ENCODE measurements around the gene DNAJB4.
A peak's percentile ranks its signal among the peaks of the same experiment; 100 is the strongest.
"Not testable (repeated sequence)": the region's sequence is repeated elsewhere in the genome, so short reads cannot be mapped to it uniquely, and the experiment has no call there.

Gene DNAJB4

DNA sequence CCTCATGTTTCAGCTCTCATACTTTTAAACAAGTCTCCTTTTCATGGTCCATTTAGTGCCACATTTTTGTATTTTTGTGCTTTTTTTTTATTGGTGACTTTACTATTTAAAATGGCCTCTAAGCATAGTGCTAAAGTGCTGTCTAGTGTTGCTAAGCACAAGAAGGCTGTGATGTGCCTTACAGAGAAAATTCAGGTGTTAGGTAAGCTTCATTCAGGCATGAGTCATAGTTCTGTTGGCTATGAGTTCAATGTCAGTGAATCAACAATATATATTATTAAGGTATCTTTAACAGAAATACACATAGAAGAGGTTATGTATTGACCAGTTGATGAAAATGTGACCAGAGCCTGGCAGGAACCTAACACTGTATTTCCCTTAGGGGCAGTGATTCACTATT, 13.1 kb upstream of the DNAJB4 start:
- no peak for DNase-seq

DNA sequence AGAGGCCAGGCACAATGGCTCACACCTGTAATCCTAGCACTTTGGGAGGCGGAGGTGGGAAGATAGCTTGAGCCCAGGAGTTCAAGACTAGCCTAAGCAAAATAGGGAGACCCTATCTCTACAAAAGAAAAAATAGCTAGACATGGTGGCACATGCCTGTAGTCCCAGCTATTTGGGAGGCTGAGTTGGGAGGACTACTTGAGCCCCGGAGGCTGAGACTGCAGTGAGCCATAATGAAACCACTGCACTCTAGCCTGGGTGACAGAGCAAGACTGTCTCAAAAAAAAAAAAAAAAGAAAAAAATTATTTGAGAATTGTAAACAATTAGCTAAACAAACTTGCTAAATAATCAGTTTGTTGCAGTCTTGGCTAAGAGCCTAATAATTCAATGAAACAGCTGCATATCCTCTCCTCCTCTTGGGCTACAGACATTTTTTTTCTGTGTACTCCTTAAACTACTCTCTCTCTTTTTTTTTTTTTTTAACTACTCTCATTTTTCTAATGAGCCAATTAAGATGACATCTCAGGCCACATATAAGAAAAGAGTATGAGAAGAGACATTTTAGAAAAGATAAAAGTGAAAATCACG, 10.5 kb upstream of the DNAJB4 start:
- DNase-seq: no peak

DNA sequence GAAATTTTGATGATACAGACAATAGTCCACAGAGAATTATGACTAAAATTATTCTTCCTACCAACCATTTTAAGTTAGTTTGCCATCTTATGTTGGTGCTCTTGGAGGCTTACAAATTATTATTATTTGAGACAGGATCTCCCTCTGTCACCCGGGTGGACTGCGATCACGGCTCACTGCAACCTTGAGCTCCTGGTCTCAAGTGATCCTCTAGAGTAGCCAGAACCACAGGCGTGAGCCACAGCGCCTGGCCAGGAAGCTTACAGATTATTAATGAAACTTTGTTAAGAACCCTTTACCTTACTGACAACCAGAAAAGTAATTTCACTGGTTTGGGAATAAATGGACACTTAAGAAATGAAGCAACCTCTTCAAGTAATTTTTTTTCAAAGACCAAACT, 8.0 kb upstream of the DNAJB4 start:
- no peak for DNase-seq

DNA sequence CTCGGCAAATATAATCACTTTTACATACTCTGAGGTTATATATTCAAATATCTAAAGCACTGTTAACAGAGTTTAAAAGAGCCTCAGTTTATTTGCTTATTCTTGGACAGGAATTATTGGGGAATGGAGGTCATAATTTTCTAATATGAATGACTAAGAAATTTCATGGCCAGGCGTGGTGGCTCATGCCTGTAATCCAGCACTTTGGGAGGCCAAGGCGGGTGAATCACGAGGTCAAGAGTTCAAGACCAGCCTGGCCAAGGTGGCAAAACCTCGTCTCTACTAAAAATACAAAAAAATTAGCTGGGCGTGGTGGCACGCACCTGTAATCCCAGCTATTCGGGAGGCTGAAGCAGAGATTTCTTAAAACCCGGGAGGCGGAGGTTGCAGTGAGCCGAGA, 4.2 kb upstream of the DNAJB4 start:
- not testable (repeated sequence) for DNase-seq

DNA sequence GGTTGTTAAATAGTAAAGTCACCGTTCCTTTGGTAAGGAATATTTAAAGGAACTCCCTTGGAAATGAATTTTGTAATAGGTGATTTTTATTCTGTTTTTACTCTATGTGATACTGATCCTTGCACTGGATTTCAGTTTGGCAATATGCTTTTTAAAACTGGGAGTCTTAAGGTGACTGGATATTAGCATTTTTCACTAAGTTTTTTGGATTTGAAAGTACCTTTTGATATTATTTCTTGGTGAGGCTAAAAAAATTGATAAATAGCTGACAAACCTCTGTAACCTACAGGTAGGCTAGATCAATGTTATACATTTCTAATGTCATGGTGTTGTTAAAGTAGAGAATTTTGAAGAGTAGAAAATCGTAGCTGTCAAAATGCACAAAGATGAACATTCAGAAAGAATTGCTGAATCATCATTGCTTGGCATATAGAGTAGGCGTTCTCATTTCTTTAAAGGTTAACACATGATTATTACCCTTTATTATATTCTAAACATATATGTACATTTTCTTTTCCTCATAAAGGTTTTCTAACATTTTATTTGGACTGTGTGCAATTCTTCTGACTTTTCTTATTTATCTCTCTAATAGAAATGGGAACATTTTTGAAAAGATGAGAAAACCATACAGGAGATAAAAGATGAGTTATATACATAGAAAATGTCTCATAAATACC, 1.5 kb upstream of the DNAJB4 start:
- no peak for DNase-seq

DNA sequence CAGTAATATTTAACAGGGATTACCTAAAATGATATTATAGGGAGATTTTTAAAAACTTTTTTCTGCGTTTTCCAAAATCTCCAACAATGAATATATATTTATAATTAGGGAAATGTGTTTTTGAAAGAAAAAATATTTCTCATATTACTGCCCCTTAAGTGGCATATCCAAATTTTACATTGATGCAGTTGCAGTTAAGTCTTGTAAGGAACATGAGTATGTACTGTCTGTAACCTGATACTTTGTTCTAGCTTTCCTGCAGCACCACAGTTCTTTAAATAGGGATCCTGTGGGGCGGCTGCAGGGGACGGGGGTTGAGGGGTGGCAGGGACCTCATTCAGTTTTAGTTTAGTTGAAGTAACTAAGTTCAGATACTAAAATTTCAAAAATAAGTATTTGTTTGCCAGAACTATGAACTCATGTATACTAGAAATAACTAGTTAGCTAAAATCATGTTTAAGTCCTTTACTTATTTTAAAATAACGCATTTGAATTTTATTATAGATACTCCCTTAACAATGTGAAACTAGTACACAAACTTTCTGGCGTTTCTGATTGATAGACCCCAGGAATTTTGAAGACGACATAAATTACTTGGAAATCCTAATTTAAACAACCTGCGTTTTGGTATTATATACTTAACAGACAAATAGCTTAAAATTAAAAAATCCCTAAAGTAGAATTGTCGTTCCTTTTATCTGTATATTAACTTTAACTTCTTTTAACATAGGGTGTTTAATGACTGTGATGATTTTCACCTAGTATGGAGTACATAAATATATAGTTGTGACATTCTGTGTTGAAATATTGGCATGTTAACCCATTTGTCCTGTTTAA, 639 bp upstream of the DNAJB4 start:
- peak; percentile 9 for DNase-seq

DNA sequence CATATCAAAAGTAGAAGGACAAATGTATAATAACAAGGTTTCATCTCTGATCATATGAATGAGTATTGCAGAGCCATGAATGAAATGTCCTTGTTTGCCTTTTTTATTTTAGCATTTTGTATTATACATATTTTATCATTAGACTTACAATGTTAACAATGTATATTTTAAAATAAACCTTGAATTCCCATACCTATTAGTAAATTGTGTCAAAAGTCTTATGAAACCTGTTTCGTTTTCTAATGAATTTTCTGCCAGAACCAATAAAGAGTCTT, 646 bp downstream of the DNAJB4 start:
- no peak for DNase-seq

DNA sequence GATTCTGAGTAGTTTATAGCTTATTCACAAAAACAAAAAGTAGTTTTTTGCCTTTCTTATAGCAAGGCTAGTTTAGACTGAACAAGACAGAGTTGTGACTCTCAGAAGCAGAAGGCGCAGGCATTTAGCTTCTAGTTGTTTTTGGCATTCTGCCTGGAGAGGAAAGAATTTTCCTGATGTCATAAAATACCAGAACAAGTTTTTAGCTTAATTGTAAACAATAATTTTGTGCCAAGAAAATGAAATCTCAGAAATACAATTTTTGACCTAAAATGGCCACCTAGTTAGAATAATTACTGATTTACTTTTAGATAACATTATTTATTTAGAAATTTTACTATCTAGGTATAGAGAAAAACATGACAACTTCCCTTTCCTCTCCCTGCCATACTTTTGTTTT, 1.0 kb downstream of the DNAJB4 start:
- DNase-seq: no peak

DNA sequence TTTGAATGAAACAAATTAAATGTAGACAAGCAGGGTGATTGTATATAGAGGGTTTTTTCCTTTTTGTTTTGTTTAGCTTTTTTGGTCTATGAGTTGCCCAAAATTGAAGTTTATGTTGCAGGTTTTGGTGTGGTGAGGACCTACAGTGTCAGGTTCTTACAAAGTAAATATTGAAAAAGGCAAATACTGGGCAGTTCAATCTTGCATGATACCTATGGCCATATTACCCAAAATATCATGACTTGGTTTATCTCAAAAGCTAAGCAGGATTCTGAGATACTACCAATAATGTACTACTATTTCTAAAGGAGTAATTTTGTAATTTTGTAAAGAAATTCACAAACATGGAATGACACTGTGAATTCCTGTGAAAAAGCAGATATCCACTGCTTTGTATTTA, 1.8 kb downstream of the DNAJB4 start:
- DNase-seq: no peak

DNA sequence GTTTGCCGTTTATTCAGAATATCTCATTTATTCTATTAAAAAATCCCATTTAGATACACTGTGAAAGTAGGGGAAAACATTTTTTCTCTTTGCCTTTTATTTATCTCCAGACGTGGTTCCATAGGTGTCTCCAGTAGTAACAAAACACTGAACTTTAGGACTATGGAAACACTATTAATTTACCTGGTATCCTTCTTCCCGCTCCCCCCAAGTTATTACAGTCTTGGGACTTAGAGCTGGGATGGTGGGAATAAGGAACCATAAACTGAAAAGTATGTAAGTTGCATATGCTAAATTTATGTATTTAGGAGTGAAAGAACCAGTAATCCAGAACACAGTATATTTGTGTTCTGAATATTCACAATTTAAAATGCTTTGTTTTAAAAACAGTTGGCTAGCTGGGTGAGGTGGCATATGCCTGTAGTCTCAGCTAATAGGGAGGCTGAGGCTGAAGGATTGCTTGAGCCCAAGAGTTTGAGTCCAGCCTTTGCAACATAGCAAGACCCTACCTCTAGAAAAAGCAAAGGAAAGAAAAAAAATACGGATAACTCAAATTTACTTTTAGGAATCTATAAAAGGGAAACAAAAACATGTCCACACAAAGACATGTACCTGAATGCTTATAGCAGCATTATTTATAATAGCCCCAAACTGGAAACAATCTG, 3.1 kb downstream of the DNAJB4 start:
- DNase-seq: no peak

DNA sequence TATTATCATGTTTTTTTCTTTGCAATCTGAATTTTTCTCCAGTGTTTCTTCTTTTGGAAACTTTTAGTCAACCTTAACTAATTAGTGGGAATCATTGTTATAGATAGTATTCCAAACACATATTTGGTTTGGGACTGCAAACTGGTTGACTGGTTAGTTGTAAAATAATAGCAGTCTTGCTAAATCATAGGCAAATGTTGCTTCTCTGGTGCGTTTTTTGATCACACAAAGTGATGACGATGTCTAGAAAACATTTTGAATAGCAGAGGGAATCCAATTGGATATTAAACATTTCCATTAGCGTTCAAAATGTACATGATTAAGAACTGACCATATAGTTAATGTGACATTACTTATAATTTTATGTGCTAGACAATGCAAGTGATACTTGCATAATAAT, 4.5 kb downstream of the DNAJB4 start:
- no peak for DNase-seq

DNA sequence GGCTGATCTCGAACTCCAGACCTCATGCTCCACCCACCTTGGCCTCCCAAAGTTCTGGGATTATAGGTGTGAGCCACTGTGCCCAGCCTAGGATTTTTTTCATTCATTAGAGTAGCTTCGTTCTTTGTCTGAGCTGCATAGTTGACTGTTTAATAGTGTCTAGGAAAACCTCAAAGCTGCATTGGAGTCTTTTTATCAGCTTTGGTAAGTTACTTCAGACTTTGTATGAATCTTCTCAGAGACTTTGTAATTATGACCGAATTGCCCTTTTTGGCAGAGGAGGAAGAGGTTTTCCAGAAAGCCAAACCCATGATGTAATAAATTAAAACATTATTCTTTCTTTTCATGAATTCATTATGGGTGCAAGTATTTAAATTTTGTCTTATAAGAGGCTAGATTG, 5.1 kb downstream of the DNAJB4 start:
- DNase-seq: no peak

DNA sequence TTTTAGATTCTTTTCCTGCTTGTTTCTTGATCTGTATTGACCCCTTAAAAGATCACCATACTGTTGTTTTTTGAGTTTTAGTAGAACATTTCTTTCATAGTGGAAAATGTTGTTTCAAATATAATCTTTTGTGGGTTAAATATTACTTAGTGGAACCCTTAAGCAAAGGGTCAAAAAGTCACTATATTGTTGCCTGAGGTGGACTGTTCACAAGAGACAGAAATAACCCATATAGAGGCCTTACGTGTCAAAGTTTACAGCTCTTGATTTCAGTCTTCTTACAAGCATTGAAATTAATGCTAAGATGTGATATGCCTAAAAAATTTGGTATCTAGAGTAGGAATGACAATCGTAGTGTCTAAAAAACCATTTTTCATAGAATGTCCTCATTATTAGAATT, 6.3 kb downstream of the DNAJB4 start:
- no peak for DNase-seq

DNA sequence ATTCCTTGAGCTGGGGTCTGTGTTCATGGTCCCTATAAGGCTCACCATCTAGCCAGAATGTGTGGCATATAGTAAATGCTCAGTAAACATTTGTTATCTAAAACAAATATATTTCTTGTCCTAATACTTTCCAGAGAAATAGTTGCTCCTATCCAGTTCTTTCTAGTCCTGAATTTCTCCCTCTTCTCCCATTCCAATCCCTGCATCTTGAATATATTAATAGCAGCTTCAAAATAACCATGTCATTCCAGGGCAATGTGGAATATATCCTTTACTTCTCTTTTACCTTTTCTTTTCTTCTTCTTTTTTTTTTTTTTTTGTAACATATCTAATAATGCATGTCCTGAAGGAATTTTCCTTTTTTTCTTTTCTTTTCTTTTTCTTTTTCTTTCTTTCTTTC, 10.4 kb downstream of the DNAJB4 start:
- no peak for DNase-seq

DNA sequence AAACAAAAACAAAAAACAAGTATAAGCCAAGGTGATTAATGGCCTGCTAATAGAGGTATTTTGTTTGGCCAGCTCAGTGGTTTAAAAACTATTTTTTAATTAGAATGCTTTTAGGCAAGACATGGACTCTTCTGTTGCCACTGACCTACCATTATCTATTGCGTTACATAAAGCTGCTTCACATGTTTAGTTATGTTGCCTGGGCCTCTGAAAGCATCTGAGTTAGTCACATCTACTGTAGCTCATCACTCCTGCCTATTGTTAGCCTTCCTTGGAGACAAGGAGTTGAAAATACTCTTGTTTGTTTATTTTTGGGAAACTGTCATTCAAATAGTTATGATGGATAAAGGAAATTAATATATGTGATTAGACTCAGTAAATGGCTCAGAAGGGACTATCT, 14.3 kb downstream of the DNAJB4 start:
- no peak for DNase-seq

DNA sequence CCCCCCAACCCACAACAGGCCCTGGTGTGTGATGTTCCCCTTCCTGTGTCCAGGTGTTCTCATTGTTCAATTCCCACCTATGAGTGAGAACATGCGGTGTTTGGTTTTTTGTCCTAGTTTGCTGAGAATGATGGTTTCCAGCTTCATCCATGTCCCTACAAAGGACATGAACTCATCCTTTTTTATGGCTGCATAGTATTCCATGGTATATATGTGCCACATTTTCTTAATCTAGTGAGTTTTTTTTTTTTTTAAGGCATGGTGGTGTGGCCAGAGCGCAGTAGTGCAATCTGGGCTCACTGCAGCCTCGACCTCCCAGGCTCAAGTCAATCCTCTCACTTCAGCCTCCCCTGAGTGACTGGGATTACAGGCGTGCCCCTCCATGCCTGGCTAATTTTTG, 16.4 kb downstream of the DNAJB4 start:
- not testable (repeated sequence) for DNase-seq

DNA sequence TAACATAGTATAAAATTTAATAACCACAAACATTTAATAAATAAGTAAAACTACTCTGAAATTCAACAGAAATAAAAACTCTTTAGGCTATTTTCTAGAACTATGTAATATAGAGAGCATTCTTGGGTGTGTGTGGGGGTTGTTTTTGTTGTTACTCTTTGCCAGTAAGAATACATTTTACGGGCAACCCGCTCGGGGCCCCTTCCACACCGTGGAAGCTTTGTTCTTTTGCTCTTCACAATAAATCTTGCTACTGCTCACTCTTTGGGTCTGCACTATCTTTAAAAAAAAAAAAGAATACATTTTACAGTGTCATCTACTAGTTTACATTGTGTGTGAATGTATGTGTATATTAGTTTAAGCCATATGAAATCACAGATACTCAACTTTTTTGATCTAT, 25.1 kb downstream of the DNAJB4 start:
- DNase-seq: no peak

DNA sequence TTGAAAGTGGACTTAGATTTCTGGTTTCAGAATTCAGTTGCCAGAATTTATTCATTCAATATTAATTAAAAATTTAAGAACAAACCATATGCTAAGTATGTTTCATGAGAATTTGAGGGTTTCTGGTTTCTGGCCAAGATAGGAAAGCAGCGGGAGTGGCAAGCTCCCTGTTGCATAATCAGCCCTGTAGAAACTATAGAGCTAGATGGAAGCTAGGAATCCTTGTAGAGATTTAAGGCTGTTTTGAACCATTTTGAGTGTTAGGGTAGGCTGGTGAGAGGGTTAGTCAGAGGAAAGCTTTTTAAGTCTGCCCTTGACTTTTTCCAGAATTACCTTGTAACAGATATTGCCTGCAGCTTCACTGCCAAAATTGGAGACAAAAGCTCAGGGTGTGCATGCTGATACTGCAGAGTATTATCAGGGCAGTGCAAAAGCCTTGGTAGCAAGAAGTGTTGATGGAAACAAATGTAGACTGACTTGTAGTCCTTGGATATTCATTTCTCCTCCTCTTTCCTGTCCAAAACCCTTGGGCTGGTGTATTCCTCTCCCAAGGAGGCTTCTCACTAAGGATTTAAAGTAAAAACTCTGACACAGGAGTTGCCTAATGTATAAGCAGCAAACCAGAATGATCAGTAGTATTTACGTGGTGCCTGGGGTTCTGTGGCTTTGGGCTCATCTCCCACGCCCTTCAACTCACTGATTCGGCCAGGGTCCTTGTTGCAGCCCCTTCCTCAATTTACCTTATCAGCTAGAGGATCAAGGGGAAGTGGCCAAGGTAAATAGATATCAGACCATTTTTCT, 28.5 kb downstream of the DNAJB4 start:
- DNase-seq: no peak

DNA sequence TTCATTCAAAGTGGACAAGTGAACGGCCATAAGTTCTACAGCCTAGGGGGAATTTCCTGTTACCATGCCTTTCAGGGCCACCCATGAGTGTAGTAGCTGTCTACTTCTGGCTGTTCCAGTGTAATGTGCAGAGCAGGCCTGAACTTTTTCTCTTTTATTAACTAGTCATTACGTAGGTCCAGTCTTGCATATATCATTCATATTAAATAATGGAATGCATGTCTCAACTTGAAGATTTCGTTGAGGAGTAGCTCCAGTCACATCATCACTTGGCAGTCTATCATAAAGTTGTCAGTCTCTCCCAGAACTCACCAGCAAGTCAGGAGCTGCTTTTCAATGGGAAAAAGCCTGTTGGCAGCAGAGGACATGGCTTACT, 29.0 kb downstream of the DNAJB4 start:
- DNase-seq: no peak

DNA sequence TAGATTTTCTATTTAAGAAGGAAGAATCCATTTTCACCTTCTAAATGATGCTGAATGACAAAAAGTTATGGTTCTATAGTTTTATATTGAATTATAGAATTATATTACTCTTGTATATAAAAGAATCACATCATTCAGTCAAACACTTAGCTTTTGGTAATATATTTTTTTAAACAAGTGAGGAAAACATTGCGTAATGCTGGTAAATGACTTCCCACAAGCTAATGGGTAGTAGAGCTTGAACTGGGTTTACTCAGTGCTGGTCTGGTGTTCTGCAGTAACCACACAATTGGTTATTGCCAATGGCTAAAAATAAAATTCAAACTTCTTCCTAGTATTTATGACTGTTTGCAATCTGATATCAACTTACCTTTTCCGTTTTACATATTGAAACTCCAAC, 30.4 kb downstream of the DNAJB4 start:
- DNase-seq: no peak

DNA sequence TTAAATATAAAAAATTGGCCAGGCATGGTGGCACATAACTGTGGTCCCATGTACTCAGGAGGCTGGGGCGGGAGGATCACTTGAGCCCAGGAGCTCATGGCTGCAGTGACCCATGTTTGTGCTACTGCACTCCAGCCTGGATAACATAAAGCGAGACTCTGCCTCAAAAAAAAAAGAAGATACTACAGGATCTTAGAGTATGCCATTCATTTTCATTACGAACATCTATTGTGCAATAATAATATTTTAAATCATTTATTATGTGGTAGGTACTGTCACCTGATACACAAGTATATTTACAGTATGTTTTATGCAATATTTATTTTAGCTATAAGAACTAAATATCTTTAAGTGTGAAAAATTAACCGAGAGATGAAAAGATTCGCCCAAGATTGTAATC, 31.7 kb downstream of the DNAJB4 start:
- DNase-seq: no peak

DNA sequence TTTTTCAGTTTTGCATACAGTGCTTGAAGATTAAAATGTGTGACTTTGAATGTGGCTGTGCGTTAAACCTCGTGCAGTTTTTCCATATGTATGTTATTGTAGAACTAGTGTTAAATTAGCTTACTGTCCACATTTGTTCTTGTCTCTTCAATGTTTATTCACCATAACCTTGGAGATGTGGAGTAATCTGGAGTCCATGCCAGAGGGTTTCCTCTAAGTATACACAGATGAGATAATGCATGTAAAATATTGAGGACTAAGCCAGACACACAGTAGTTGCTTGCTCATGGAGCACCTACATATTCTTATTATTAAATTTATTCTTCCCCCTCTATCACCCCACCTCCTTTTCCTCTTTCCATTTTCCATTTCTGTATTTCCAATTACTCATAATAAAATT, 33.3 kb downstream of the DNAJB4 start:
- no peak for DNase-seq

DNA sequence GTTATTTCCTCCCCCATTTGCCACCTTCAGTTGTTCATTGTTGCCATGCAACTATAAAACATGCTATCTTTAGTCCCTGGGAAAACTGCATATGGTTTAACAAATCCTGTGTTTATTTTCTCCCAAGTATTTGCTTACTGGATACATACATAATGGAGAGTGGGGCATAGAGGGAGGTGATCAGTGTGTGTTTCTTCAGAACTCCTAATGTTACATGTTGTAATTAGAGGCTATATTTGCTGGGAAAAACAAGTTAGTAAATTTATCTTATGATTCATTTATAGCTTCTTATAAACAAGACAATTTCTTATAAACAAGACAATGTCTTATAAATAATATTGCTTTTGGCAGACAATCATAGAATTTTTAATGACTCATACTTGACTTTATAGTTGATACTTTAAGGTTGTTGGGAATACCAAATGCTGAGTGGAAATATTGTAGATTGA, 33.8 kb downstream of the DNAJB4 start:
- no peak for DNase-seq

Data from NCI-H1436 treated with DMSO at 0.1 percent for 48 hours (cell line).